ENCODE measurements around the gene KLHL17.
A peak's percentile ranks its signal among the peaks of the same experiment; 100 is the strongest.

The KLHL17 gene

GRCh38 chr1:952201-952600 is 8.2 kb upstream of the KLHL17 start:
- Mint-ChIP-seq H3K27ac (no peak overlapping the region), H3K4me1 (peaks cover 20% of the 10 kb centered on the region), H3K4me3 (no peak overlapping the region), H3K36me3 (peaks cover 66% of the 10 kb centered on the region), H3K9me3 (no peaks in the 10 kb centered on the region)
- ATAC-seq: no peak
- DNase-seq (ENCODE audit: low spot score in 2 of 2): no peak

GRCh38 chr1:952603-953002 is 7.8 kb upstream of the KLHL17 start:
- no peak overlapping the region for H3K4me3 Mint-ChIP-seq
- no peak for ATAC-seq
- H3K27ac Mint-ChIP-seq: no peak overlapping the region
- H3K9me3 Mint-ChIP-seq: no peaks in the 10 kb centered on the region
- H3K4me1 Mint-ChIP-seq: peaks cover 24% of the 10 kb centered on the region
- no peak for DNase-seq (ENCODE audit: low spot score in 2 of 2)
- peaks cover 64% of the 10 kb centered on the region for H3K36me3 Mint-ChIP-seq

- Mint-ChIP-seq H3K36me3 (peaks cover 73% of the 10 kb centered on the region), H3K4me3 (no peak overlapping the region), H3K27ac (peak overlapping the region; percentile 34), H3K4me1 (peaks cover 35% of the 10 kb centered on the region), H3K9me3 (no peaks in the 10 kb centered on the region)
- ATAC-seq (no peak), DNase-seq (ENCODE audit: low spot score in 2 of 2) (no peak)
Measured at GRCh38 chr1:953524-954320, 6.7 kb upstream of the KLHL17 start.

DNA sequence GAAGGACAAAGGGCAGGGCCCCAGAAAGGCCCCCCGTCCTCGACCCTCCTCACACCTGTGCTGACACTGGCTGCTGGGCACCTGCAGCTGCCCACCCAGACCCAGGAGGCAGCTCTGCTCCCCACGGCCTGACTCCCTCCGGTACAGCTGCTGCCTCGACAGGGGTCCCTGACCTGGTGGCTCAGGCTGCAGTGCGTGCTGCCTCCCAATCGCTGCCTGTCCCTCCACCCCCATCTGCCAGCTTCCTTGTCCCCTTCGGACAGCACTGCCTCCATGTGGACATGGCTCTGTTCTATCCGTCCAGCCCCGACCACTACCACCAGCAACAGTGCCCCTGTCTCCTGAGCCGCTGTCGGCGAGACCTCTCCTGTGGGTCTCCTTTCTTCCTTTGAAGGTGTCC is 5.5 kb upstream of the KLHL17 start:
- Mint-ChIP-seq H3K4me3 (no peak overlapping the region), H3K27ac (no peak overlapping the region), H3K4me1 (peaks cover 35% of the 10 kb centered on the region), H3K9me3 (no peaks in the 10 kb centered on the region), H3K36me3 (peaks cover 65% of the 10 kb centered on the region)
- DNase-seq (ENCODE audit: low spot score in 2 of 2): no peak
- ATAC-seq: no peak

DNA sequence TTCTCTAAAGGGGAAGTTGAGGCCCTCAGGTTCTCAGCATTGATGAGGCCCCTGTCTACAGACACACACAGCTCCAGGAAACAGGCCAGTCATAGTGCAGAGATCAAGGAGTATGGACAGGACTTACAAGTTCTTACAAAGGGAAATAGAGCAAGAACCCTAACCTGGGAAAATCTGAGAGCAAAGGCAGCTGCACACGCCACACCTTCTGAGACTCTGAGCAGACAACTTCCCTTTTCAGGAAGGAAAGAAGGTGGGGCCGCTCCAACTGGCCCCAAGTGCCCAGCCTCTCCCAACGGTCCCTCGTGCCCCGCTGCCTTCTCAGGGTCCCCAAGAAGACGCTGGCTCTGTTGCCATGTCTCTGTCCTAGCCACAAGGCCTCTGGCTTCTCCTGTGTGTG is 4.9 kb upstream of the KLHL17 start:
- Mint-ChIP-seq H3K36me3 (peaks cover 62% of the 10 kb centered on the region), H3K9me3 (no peaks in the 10 kb centered on the region), H3K4me1 (peaks cover 35% of the 10 kb centered on the region), H3K27ac (no peak overlapping the region), H3K4me3 (no peak overlapping the region)
- DNase-seq (ENCODE audit: low spot score in 2 of 2) (no peak), ATAC-seq (no peak)

- H3K9me3 Mint-ChIP-seq: no peaks in the 10 kb centered on the region
- peaks cover 31% of the 10 kb centered on the region for H3K4me1 Mint-ChIP-seq
- peak overlapping the region; percentile 84 for H3K4me3 Mint-ChIP-seq
- no peak overlapping the region for H3K27ac Mint-ChIP-seq
- H3K36me3 Mint-ChIP-seq: peaks cover 58% of the 10 kb centered on the region
- ATAC-seq: no peak
- no peak for DNase-seq (ENCODE audit: low spot score in 2 of 2)
Measured at GRCh38 chr1:956636-957035, 3.7 kb upstream of the KLHL17 start.

- peak; percentile 88 for ATAC-seq
- Mint-ChIP-seq H3K4me1 (peaks cover 30% of the 10 kb centered on the region), H3K36me3 (peaks cover 46% of the 10 kb centered on the region)
Measured at GRCh38 chr1:958823-959730, 1.3 kb upstream of the KLHL17 start, which contains the start of gene NOC2L. NOC2L (minus strand) TSS chr1:959256; CDS start chr1:959240, 16 bp downstream.

DNA sequence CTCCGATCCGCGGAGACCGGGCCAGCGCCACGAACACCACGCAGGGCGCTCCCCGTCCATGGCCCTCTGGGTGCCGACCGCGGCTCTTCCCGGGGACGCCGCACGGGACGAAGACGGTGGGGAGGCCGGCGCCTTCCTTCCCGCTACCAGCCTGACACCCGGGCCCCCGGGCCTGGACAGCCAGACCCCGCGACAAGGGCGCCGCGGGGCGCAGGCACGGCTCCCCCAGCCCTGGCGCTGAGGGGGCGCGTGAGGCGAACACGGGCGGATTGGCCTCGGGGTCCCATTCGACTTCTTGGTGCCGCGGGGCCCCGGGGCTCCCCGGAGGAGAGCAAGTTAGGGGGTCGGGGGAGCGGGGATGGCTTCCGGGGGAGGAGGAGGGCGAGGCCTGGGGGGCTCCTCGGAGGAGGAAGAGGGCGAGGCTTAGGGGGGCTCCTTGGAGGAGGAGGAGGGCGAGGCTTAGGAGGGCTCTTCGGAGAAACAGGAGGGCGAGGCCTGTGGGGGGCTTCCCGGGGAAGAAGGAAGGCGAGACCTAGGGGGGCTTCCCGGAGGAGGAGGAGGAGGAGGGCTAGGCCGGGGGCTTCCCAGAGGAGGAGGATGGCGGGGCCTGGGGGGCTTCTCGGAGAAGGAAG is 537 bp upstream of the KLHL17 start:
- H3K4me3 Mint-ChIP-seq: peak overlapping the region; percentile 84
- H3K9me3 Mint-ChIP-seq: no peaks in the 10 kb centered on the region
- peak overlapping the region; percentile 61 for H3K27ac Mint-ChIP-seq
- peak; percentile 14 for ATAC-seq
- peaks cover 38% of the 10 kb centered on the region for H3K36me3 Mint-ChIP-seq
- no peak for DNase-seq (ENCODE audit: low spot score in 2 of 2)
- H3K4me1 Mint-ChIP-seq: peaks cover 28% of the 10 kb centered on the region

More at GRCh38 chr1:958823-959730, 1.3 kb upstream of the KLHL17 start, which contains the start of gene NOC2L:
- Mint-ChIP-seq H3K9me3 (no peaks in the 10 kb centered on the region), H3K27ac (peak within 1 kb of the TSS; percentile 66), H3K4me3 (peak within 1 kb of the TSS; percentile 84)
- peak; percentile 95 to 96 for DNase-seq (ENCODE audit: low spot score in 2 of 2)

- peak overlapping the region; percentile 84 for H3K4me3 Mint-ChIP-seq
- no peak overlapping the region for H3K27ac Mint-ChIP-seq
- ATAC-seq: no peak
- peaks cover 25% of the 10 kb centered on the region for H3K36me3 Mint-ChIP-seq
- H3K9me3 Mint-ChIP-seq: no peaks in the 10 kb centered on the region
- no peak for DNase-seq (ENCODE audit: low spot score in 2 of 2)
- peaks cover 28% of the 10 kb centered on the region for H3K4me1 Mint-ChIP-seq
Measured at GRCh38 chr1:961132-961669, 817 bp downstream of the KLHL17 start.

GRCh38 chr1:962381-963300 is 2.3 kb downstream of the KLHL17 start:
- ATAC-seq (no peak), DNase-seq (ENCODE audit: low spot score in 2 of 2) (no peak)
- Mint-ChIP-seq H3K4me1 (peaks cover 17% of the 10 kb centered on the region), H3K27ac (no peak overlapping the region), H3K4me3 (peak overlapping the region; percentile 84), H3K36me3 (peaks cover 13% of the 10 kb centered on the region), H3K9me3 (no peaks in the 10 kb centered on the region)

DNA sequence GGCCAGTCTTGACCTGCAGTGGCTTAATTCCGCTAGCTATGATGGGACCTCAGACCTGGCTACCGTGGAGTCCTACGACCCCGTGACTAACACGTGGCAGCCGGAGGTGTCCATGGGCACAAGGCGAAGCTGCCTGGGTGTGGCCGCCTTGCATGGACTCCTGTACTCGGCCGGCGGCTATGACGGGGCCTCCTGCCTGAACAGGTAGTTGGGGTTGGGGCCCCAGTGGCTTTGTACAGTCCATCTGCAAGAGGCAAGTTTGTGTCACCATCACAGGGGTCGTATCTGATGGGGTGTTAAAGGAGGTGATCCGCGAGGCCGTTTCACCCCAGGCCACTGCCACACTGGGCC is 2.9 kb downstream of the KLHL17 start:
- Mint-ChIP-seq H3K36me3 (peaks cover 8% of the 10 kb centered on the region), H3K9me3 (no peaks in the 10 kb centered on the region), H3K4me1 (peaks cover 11% of the 10 kb centered on the region), H3K27ac (no peak overlapping the region), H3K4me3 (no peak overlapping the region)
- ATAC-seq (no peak), DNase-seq (ENCODE audit: low spot score in 2 of 2) (no peak)

DNA sequence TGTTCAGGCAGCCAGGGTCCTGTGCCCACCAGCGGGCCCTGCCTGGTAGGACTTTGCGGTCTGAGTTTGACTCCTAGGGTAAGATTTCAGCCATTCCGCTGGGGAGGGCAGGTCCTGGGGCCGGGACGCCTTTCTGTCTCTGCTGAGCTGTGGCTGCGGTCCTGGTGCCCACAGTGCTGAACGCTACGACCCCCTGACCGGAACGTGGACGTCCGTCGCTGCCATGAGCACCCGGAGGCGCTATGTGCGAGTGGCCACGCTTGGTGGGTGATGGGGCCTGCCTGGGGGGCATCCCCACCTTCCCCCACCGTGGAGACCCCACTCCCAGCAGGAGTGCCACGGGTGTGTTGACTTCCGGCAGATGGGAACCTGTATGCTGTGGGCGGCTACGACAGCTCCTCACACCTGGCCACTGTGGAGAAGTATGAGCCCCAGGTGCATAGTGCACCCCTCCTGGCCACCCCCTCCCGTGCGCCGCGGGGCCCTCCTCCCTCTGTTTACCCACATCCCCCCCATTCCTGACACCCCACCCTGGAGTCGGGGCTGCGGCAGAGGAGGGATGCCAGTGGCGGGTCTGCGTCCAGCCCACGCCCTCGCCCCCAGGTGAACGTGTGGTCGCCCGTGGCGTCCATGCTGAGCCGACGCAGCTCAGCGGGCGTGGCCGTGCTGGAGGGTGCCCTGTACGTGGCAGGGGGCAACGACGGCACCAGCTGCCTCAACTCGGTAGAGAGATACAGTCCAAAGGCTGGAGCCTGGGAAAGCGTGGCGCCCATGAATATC is 3.6 kb downstream of the KLHL17 start:
- H3K9me3 Mint-ChIP-seq: no peaks in the 10 kb centered on the region
- no peak for DNase-seq (ENCODE audit: low spot score in 2 of 2)
- ATAC-seq: no peak
- no peak overlapping the region for H3K4me3 Mint-ChIP-seq
- no peak overlapping the region for H3K27ac Mint-ChIP-seq
- H3K36me3 Mint-ChIP-seq: peaks cover 1% of the 10 kb centered on the region
- H3K4me1 Mint-ChIP-seq: peaks cover 6% of the 10 kb centered on the region

DNA sequence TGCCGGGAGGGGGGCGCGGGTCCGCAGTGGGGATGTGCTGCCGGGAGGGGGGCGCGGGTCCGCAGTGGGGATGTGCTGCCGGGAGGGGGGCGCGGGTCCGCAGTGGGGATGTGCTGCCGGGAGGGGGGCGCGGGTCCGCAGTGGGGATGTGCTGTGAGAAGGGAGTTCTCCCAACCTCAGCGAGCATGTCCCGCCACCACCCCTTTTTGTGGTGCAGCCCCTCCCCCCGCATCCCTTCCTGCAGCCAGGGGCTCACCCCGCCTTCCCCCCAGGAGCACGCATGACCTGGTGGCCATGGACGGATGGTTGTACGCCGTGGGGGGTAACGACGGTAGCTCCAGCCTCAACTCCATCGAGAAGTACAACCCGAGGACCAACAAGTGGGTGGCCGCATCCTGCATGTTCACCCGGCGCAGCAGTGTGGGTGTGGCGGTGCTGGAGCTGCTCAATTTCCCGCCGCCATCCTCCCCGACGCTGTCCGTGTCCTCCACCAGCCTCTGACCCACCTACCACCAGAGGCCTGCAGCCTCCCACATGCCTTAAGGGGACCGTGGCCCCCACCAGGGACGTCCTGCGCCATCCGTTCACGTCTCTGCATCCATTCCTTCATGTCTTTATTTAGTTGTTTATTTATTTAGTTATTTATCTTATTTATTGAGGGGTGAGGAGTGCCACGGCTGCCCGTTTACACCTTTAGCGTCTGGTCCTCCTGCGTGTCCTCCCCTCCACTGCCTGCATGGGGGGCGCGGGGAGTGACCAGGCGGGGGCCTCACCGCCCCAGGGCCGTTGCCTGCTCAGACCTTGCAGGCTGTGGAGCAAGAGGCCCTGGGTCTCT is 4.5 kb downstream of the KLHL17 start:
- Mint-ChIP-seq H3K27ac (no peak overlapping the region), H3K4me3 (peak overlapping the region; percentile 62), H3K4me1 (peaks cover 6% of the 10 kb centered on the region), H3K36me3 (no peaks in the 10 kb centered on the region), H3K9me3 (no peaks in the 10 kb centered on the region)
- ATAC-seq (no peak), DNase-seq (ENCODE audit: low spot score in 2 of 2) (no peak)

Measured in stimulated activated effector memory CD8-positive, alpha-beta T cell treated with anti-CD3 and anti-CD28 coated beads, Interleukin-12 subunit alpha, Interleukin-12 subunit beta, amount 100 ng/mL, for 72 hours (primary cell).